A204.1 (cell line): ENCODE data around the gene ITSN2.
"Not testable (repeated sequence)": the region's sequence is repeated elsewhere in the genome, so short reads cannot be mapped to it uniquely, and the experiment has no call there.

Source experiments
- FAIRE-seq: peaks from 2 replicates; lab custom pipeline; 2012; peaks lifted over from hg19 to GRCh38; lab: Jason Lieb, UNC

Gene ITSN2

DNA sequence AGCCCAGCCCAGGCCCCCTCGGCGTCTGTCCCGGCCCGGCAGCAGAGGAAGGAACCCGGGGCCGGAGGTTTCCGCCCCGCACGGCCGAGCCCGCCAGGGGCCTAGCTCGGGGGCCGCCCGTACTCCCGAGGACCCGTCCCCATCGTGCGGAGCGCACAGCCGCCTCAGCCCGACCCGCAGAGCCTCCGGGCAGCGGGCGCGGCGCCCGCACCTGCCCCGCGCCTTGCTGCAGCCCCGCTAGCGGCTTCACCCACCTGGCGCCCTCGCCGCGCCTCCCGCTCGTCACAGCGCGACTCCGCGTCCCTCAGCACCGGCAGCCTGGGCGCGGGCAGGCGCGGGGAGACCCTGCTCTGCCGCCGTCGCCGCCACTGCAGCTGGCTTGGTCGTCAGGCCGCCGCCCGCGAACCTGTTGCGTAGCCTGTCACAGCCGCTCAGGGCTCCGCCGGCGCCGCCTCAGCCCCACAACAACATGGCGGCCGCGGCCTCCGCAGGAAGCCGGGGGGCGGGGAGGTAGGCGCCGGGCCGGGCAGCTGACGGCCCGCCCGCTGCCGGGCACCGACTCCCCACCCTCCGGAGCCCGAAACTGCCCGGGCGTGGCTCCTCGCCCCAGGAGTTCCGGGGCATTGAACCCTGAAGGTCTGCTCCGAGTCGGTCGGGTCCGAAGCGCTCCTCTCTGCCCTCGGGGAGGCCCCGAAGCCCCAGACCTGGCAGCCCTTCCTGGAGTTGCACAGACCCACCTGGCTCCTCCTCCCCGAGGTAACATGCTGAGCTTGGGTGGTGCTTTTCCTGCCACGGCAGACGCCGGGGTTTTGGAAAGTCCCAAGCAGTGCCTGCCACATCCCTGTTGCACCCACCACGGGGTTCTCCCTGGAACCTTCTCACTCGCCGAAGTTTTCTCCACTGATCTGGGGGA lies at the start of gene ITSN2:
TSS of gene ITSN2 (minus strand) at position 487 of the 913 bp plus-strand sequence. CDS start 32,454 bp downstream, outside the sequence.
- FAIRE-seq: no peak

DNA sequence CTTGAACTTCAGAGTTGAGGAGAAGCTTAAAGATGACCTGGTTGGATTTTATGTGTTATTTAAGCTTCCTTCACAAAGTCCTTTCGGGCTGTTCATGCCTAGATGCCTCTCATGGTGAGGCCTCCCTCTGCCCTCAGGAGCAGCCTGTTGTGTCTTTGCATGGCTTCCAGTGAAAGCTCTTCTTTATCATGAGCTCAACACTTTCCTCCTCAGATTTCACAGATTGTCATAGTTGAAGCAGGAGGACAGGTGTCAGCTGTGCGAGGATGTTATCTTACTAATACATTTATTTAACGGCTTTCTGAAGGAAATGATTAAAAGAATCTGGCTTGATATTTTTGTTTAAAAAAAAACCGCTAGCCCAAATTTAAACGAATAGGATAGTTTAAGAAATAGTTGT lies 48.8 kb upstream of the ITSN2 start:
- FAIRE-seq: no peak

DNA sequence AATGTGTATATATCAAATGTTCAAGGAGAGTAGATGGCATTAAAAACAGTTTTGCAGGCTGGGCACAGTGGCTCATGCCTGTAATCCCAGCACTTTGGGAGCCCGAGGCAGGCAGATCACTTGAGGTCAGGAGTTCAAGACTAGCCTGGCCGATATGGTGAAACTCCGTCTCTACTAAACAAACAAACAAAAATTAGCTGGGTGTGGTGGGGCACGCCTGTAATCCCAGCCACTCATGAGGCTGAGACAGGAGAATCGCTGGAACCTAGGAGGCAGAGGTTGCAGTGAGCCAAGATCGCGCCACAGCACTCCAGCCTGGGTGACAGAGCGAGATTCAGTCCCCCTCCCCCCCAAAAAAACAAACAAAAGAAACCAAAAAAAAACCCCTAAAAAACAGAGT lies 48.4 kb upstream of the ITSN2 start:
- FAIRE-seq: not testable (repeated sequence)

DNA sequence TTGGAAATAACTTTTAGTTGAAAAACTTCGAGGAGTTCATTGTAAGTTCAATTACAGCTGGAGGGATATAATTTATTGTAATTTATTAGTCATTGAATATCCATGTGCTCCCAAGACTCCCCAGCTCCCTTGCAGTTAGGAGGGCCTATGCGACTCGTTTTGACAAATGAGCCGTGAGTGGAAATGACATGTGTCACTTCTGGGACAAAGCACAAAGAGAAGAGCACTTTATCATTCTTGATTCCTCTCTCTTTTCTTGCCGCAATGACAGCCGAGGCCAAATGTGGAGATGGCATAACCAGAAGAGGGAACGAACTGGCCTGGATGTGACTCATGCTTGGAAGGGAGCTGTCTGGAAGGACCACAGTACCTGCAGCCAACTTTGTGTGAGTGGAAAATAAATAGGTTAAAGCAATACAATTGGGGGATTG lies 44.2 kb upstream of the ITSN2 start:
- FAIRE-seq: no peak

DNA sequence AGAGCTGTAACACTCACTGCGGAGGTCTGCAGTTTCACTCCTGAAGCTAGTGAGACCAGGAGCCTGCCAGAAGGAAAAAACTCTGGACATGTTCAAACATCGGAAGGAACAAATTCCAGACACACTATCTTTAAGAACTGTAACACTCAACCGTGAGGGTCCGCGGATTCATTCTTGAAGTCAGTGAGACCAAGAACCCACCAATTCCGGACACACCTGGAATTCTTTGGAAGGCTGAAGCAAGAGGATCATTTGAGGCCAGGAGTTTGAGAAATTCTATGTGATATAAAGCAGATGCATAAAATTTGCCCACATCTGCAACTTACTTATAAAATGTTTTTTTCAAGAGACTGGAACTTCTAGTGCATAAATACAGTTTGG lies 43.5 kb upstream of the ITSN2 start:
- FAIRE-seq: no peak

DNA sequence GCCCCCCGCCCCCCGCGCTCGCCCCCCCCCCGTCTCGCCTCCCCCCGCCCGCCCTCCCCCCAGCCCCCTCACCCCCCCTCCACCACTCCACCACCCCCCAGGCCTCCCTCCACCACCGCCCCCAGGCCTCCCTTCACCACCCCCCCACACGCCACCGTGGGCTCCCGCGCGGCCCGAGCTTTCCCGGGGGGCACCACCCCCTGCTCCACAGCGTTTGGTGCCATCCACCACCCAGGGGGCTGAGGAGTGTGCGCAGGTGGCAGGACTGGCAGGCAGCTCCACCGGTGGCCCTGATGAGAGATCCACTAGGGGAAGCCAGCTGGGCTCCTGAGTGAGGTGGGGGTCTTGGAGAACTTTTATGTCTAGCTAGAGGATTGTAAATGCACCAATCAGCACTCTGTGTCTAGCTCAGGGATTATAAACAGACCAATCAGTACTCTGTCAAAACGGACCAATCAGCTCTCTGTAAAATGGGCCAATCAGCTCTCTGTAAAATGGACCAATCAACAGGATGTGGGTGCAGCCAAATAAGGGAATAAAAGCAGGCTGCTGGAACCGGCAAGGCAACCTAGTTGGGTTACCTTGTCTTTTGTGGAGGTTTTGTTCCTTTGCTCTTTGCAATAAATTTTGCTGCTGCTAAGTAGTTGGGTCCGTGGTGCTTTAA lies 43.0 kb upstream of the ITSN2 start:
- FAIRE-seq: no peak

DNA sequence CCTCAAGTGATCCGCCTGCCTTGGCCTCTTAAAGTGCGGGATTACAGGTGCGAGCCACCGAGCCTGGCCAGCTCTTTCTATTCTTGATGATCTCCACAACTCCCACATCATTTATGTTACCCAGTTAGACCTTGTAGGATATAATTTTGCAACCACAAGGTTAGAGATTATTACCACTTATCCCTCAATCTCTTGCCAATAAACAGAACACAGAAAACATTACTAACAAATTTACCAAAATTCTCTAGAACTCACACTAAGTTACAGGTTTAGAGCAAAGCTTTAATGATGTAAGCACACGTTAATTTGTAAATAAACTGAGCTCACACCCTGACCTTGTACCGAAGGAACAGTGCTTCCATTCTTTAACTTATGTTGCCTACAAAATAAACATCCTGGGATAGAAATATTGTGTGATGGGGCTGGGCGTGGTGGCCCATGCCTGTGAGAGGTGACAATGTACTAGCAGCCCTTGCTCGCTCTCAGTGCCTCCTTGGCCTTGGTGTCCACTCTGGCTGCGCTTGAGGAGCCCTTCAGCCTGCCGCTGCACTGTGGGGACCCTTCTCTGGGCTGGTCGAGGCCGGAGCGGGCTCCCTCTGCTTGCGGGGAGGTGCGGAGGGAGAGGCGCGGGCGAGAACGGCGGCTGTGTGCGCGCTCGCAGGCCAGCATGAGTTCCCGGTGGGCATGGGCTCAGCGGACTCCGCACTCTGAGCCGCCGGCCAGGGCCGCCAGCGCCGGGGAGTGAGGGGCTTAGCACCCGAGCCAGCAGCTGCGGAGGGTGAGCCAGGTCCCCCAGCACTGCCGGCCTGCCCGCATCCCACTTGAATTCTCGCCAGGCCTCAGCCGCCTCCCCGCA lies 42.1 kb upstream of the ITSN2 start:
- no peak for FAIRE-seq

DNA sequence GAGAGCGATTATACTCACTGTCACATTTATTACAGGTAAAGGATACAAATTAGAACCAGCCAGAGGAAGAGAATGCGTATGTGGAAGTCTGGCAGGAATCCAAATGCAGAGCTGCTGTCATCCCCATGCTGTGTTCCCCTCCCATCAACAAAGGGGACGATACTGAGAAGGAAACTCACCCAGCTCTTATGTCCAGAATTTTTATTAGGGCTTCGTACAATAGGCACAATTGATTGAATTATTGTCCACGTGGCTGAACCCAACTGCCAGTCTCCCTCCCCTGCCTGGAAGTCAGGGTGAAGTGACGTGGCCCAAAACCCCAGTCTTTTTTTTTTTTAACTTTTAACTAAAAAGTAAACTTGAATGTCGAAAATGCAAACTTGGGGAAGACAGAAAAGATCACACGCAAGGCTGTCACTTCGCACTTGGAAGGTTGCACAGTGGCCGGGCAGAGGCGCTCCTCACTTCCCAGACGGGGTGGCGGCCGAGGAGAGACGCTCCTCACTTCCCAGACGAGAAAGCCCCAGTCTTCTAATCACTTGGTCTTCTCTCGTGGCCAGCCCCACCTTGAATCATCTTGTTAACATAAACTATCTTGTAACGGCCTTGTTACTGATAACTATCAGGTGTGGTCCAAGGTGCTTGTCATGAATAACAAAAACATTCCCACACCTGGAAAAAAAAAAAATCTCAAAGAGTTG lies 40.0 kb upstream of the ITSN2 start:
- FAIRE-seq: no peak

DNA sequence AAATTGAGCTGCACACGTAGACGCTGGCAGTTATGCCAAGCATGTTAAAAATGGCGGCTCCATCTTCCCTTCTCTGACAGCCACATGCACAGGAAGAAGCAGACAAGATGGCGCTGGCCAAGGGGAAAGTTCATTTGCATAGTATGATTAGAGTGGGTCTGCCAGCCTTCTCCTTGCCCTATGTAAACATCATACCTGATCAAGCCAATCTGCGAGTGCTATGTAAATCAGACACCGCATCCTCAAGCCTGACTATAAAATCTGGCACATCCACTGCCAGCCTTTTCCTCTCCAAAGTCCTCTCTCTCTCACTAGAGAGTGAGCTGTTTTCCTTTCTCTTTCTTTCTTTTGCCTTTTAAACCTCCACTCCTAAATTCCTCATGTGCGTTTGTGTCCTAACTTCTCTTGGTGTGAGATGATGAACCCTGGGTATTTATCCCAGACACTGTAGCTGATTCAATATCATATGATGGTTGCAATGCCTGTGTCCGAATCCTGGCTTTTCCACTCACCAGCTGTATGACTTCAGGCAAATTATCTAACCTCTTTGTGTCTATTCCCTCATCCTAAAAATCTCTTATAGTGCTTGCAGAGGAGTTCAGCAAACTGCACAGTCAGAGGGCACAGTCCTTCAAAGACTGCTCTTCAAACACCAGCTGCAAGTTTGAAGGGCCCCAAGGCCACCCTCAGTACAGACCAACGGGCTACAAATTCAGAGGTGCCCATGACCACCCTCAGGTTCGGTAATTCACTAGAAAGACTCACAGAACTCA lies 39.3 kb upstream of the ITSN2 start:
- FAIRE-seq: no peak

DNA sequence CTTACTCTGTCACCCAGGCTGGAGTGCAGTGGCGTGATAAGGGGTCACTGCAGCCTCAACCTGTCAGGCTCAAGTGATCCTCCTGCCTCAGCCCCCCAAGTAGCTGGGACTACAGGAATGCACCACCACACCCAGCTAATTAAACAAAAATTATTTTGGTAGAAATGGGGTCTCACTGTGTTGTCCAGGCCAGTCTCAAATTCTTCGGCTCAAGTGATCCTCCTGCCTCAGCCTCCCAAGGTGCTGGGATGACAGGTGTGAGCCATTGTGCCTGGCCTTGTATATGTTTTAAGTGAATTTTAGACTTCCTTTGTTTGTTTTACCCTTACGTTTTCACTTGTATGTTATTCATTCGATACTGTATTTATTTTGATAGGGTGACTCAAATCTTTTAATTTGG lies 34.7 kb upstream of the ITSN2 start:
- FAIRE-seq: no peak

DNA sequence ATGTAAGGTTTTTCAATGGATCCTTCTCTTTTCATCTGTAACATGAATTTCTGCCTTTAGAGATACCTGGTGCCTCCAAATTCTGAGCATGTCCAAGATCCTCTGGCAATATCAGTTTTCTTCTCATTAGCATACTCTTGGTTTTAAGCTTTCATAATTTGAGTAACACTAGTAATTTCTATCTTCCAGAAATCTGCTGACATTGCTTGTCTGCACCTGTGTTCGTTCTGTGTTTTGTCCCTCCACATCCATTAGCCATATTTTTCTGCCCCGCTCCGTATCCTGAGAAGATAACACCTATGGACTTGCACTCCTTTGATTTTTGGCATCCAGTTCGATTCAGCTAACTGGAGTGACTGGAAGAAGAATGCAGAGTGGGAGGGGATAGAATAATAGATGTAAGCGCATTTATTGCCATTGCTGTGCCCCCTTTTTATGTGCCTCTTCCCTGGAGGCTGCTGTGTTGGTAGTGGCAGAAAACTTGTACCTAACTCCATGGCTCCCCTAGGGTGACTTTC lies 32.3 kb upstream of the ITSN2 start:
- no peak for FAIRE-seq

DNA sequence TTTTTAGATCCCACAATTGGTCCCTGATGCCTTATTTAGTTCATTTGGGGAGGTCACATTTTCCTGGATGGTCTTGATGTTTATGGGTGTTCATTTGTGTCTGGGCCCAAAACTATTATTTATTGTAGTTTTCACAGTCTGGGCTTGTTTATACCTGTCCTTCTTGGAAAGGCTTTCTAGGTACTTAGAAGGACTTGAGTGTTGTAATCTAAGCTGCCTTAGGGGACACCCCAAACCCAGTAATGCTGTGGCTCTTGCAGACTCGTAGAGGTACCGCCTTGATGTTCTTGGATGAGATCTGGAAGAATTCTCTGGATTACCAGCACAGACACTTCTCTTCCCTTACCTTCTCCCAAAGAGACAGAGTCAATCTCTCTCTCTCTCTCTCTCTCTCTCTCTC lies 25.0 kb upstream of the ITSN2 start:
- FAIRE-seq: no peak

DNA sequence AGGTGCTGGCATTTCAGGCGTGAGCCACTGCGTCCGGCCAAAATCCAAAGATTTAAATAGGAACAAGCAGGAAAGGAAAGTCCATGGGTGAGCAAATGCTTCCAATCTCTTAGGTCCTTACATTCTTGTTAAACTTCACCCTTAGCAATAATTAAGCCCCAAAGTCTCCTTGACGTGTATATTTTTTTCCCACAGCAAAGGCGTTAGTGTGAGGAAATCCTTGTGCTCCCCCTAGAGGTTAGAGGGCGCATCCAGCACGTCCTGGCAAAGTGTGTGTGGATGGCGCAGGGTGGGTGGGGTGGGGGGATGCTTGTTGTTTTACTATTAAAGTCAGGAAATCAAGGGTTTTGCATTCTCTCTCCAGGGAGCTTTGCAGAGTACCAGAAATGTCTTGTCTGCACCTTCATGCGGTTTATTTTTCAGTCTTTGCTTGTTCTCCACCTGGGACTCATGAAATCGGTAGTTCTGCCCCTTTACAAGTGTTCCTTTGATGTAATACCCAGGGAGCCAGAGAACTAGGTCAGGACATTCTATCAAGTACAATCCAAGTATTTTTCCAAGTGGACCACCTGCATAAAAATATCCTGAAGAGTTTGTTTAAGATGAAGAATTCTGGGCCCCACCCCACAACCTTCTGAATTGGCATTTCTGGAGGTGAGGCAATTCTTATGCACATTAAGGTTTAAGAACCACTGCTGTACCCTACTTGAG lies 22.2 kb upstream of the ITSN2 start:
- no peak for FAIRE-seq

DNA sequence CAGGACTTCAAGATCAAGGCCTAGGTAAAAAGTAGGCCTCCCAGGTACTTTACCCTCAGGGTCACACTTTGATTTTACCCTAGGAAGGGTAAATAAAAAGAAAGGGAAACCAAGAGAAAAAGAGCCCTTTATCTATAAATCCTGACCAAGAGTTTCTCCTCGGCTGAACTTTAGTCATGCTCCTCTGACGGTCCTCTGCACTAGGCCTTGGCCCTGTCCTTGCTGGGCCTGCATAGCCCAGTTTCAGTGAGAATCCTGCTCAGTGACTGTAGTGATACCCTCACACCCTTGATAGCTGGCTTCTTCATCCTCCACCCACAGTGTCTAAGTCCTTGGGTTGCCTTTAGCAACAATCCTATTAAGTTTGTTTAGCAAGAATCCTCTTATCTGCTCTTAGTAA lies 20.5 kb upstream of the ITSN2 start:
- no peak for FAIRE-seq

DNA sequence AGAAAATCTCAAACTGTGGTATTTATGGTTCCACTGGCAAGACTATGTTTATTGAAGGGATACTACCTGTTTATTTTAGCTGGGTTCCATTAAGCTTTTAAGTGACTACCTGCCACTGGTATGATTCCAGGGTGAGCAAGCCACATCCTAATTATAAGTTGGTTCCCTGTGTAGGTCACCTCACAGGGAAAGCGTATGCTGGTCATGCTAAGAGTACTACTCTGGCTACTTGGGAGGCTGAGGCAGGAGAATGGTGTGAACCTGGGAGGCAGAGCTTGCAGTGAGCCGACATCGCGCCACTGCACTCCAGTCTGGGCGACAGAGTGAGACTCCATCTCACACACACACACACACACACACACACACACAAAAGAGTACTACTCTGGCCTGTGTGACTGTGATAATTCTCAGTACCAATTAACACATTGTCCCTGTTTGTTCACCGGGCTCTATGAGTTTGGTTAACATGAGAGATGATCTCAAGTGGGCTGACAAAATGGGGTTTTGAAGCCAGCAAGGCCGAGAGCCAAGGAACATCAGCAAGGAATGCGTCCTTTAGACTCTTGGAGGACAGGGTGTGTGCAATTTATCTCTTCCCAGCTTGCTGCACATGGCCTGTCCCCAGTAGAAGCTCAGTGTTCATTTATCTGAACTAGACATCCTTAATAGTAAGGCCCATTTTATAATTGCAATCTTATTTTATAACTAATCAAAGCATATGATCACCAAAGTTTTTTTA lies 15.2 kb upstream of the ITSN2 start:
- no peak for FAIRE-seq

DNA sequence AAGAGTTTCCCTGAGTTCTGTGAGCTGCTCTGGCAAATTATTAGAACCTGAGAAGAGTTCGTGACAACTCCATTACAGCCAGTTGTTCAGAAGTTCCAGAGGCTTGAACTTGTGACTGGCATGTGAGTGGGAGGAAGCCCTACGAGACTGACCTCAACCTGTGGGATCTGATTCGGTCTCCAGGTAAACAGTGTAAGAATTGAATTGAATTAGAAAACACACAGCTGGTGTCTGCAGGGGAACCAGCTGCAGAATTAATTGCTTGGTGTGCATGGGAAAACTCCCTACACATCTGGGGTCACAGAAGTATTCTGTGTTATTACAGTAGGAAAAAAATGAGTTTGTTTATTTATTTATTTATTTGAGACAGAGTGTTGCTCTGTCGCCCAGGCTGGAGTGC lies 14.0 kb upstream of the ITSN2 start:
- no peak for FAIRE-seq

DNA sequence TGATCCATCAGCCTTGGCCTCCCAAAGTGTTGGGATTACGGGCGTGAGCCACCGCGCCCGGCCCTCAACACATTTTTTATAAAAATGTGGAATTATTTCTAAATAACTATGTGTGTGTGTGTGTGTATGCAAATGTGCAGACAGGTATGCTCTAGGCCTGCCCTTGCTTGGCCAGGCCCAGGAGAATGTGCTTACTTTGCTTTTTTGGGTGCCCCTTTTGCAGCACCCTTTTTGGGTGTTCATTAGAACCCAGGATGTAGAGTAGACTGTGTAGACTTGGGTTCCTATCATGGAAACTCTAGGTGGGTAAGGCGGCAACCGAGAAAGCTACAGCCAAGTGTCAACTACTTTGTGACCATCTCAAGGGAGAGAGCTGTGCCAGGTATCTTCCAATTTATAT lies 11.7 kb upstream of the ITSN2 start:
- no peak for FAIRE-seq

DNA sequence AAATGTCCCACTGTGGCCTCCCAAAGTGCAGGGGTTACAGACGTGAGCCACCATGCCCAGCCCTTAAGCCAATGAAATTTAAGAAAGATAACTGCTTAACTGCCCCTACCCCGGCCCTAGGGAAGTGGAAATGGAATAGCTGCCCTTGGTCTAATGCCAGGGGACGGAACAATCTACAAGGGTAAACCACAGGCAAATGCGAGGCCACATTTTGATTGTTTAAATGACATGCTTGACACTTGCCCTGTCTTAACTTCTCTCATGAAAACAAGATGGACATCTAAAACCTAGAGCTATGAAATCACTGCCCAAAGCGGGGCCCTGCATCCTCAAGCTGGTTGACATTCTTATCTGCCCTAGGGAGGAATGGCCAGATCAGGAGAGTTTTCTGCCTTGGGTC lies 5.5 kb upstream of the ITSN2 start:
- no peak for FAIRE-seq

DNA sequence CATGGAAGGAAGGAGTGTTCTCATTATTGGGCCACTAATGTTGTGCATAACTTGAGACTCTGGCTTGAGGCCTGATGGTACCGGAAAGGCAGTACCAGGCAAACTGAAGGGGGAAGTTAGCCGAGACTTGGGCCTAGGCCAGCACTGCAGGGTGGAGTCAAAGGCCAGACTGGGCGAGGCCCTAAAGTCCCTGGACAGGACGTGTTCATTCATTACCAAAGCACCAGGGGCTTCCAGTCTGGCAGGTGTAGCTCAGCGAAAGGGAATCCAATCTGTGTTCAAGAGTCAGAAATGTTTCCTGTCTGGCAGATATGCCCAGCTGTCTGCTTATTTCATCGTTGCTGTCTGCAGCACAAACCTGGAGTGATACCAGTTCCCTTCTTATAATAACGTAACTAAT lies 4.7 kb upstream of the ITSN2 start:
- no peak for FAIRE-seq

DNA sequence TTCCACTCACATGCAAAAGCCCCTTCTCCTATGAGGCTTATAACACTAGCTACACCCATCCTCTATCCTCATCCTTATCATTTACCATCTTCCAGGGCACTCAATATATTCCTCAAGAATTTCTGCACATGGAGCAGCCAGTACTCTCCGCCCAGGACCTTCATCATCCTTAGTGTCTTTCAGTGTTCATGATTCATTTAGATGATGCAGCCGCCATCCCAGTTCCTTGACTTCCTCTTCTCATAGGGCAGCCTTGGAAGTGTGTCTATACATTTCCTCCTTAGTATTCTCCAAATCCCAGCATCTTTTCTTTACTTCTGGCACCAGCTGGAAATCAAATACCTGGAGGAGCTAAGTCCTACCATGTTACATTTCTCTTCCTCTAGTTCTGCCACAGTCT lies 3.0 kb upstream of the ITSN2 start:
- FAIRE-seq: no peak
